H9 (cell line): ENCODE data around the gene TMEM132D. TPM values are rescaled to one million over a fixed set of nuclear protein-coding genes. Genes with fewer than 3 reads are reported as not detected.

Source experiments
- DNase-seq: peaks from one replicate; pipeline ENCODE4 v3.0.0-alpha.2; 2017
- H2AFZ ChIP-seq: one replicate; pipeline ENCODE4 v1.6.1; 2013; ENCODE audit warnings: mild to moderate bottlenecking, low read length, control low read depth, moderate library complexity
- H2AK5ac ChIP-seq: 2 replicates; pipeline ENCODE4 v1.6.1; 2013; ENCODE audit warnings: low read length, control low read depth, mixed read lengths; ENCODE audit not compliant: insufficient read length
- H2BK120ac ChIP-seq: one replicate; pipeline ENCODE4 v1.6.1; 2013; ENCODE audit warnings: low read depth, mild to moderate bottlenecking, low read length, control low read depth, inconsistent platforms; ENCODE audit not compliant: poor library complexity, severe bottlenecking
- H2BK12ac ChIP-seq: 2 replicates; pipeline ENCODE4 v1.6.1; 2013; ENCODE audit warnings: low read length, control low read depth, mixed read lengths, low read depth; ENCODE audit not compliant: insufficient read length
- H2BK15ac ChIP-seq: 2 replicates; pipeline ENCODE4 v1.6.1; 2013; ENCODE audit warnings: low read depth, low read length, control low read depth
- H2BK20ac ChIP-seq: one replicate; pipeline ENCODE4 v1.6.1; 2013; ENCODE audit warnings: low read depth, mild to moderate bottlenecking, low read length, control low read depth, inconsistent platforms; ENCODE audit not compliant: poor library complexity, severe bottlenecking
- H2BK5ac ChIP-seq: 2 replicates; pipeline ENCODE4 v1.6.1; 2013; ENCODE audit warnings: low read length, control low read depth, mixed read lengths; ENCODE audit not compliant: insufficient read length
- H3K14ac ChIP-seq: 2 replicates; pipeline ENCODE4 v1.6.1; 2013; ENCODE audit warnings: low read length, control low read depth; ENCODE audit not compliant: insufficient read depth
- H3K18ac ChIP-seq: 2 replicates; pipeline ENCODE4 v1.6.1; 2013; ENCODE audit warnings: low read depth, mild to moderate bottlenecking, mixed read lengths, low read length, control low read depth; ENCODE audit not compliant: insufficient read length
- H3K23ac ChIP-seq: 2 replicates; pipeline ENCODE4 v1.6.1; 2013; ENCODE audit warnings: low read length, control low read depth, mixed read lengths, low read depth; ENCODE audit not compliant: insufficient read length
- H3K23me2 ChIP-seq: 2 replicates; pipeline ENCODE4 v1.6.1; 2013; ENCODE audit warnings: low read depth, mild to moderate bottlenecking, mixed read lengths, low read length, control low read depth; ENCODE audit not compliant: insufficient read length, poor library complexity, severe bottlenecking
- H3K27ac ChIP-seq: 2 replicates; pipeline ENCODE4 v1.5.1; 2013; ENCODE audit warnings: low read length, control low read depth, mixed read lengths, low read depth; ENCODE audit not compliant: insufficient read length
- H3K27me3 ChIP-seq: 2 replicates; pipeline ENCODE4 v1.6.1; 2013; ENCODE audit warnings: low read length, control low read depth, inconsistent platforms; ENCODE audit not compliant: insufficient read depth
- H3K4ac ChIP-seq: 2 replicates; pipeline ENCODE4 v1.6.1; 2013; ENCODE audit warnings: low read depth, mild to moderate bottlenecking, control low read depth, inconsistent platforms, low read length, moderate library complexity
- H3K4me1 ChIP-seq: 2 replicates; pipeline ENCODE4 v1.6.1; 2013; ENCODE audit warnings: low read length, control low read depth, inconsistent platforms; ENCODE audit not compliant: insufficient read depth
- H3K4me2 ChIP-seq: 2 replicates; pipeline ENCODE4 v1.6.1; 2013; ENCODE audit warnings: low read length, control low read depth, mixed read lengths; ENCODE audit not compliant: insufficient read length, insufficient read depth
- H3K56ac ChIP-seq: 2 replicates; pipeline ENCODE4 v1.6.1; 2013; ENCODE audit warnings: low read depth, mild to moderate bottlenecking, mixed read lengths, low read length, control low read depth; ENCODE audit not compliant: insufficient read length
- H3K79me1 ChIP-seq: 2 replicates; pipeline ENCODE4 v1.6.1; 2013; ENCODE audit warnings: low read depth, mild to moderate bottlenecking, moderate library complexity, low read length, control low read depth, inconsistent platforms; ENCODE audit not compliant: insufficient read depth, poor library complexity, severe bottlenecking
- H3K79me2 ChIP-seq: 2 replicates; pipeline ENCODE4 v1.6.1; 2013; ENCODE audit warnings: low read length, control low read depth, inconsistent platforms; ENCODE audit not compliant: insufficient read depth
- H3K9ac ChIP-seq: 2 replicates; pipeline ENCODE4 v1.6.1; 2013; ENCODE audit warnings: low read length, control low read depth, mixed read lengths; ENCODE audit not compliant: insufficient read length; ENCODE audit errors: extremely low read depth
- H3K9me3 ChIP-seq: one replicate; pipeline ENCODE4 v1.6.1; 2013; ENCODE audit warnings: low read depth, low read length, inconsistent platforms; ENCODE audit not compliant: control insufficient read depth
- H3T11ph ChIP-seq: one replicate; pipeline ENCODE4 v1.6.1; 2013; ENCODE audit warnings: mild to moderate bottlenecking, low read length, control low read depth, inconsistent platforms
- H4K20me1 ChIP-seq: one replicate; pipeline ENCODE4 v1.6.1; 2013; ENCODE audit not compliant: control insufficient read depth, insufficient read length, insufficient read depth
- H4K5ac ChIP-seq: 2 replicates; pipeline ENCODE4 v1.6.1; 2013; ENCODE audit warnings: low read depth, mild to moderate bottlenecking, mixed read lengths, low read length, control low read depth; ENCODE audit not compliant: insufficient read length
- H4K8ac ChIP-seq: replicated peaks from 2 replicates; pipeline ENCODE4 v1.6.1; 2013; ENCODE audit warnings: low read length, control low read depth, mixed read lengths, low read depth; ENCODE audit not compliant: insufficient read length
- H4K91ac ChIP-seq: 2 replicates; pipeline ENCODE4 v1.6.1; 2013; ENCODE audit warnings: low read depth, mild to moderate bottlenecking, moderate library complexity, mixed read lengths, low read length, control low read depth; ENCODE audit not compliant: insufficient read length
- H3K27ac Mint-ChIP-seq, 3 experiments: 2 replicates in 2 of 3; 3 replicates in 1 of 3; pipeline ENCODE4 v1.8.0; 2020 to 2021; ENCODE audit warnings: mixed read lengths in 3 of 3, mild to moderate bottlenecking in 1 of 3, moderate library complexity in 1 of 3
- H3K27me3 Mint-ChIP-seq: 2 replicates; pipeline ENCODE4 v1.8.0; 2021; ENCODE audit warnings: low read depth, mild to moderate bottlenecking, moderate library complexity, mixed read lengths
- H3K36me3 Mint-ChIP-seq, 3 experiments: 2 replicates in 2 of 3; 3 replicates in 1 of 3; pipeline ENCODE4 v1.8.0; 2020 to 2021; ENCODE audit warnings: low read depth in 3 of 3, mixed read lengths in 3 of 3; ENCODE audit not compliant: insufficient read depth in 1 of 3
- H3K4me1 Mint-ChIP-seq, 2 experiments: 2 replicates each; pipeline ENCODE4 v1.8.0; 2020; ENCODE audit warnings: mixed read lengths in 2 of 2
- H3K4me3 Mint-ChIP-seq, 2 experiments: 2 replicates in 1 of 2; 3 replicates in 1 of 2; pipeline ENCODE4 v1.8.0; 2020 to 2021; ENCODE audit warnings: mild to moderate bottlenecking in 2 of 2, mixed read lengths in 2 of 2, moderate library complexity in 1 of 2
- H3K9me3 Mint-ChIP-seq, 2 experiments: 2 replicates in 1 of 2; 3 replicates in 1 of 2; pipeline ENCODE4 v1.8.0; 2020; ENCODE audit warnings: mild to moderate bottlenecking in 2 of 2, mixed read lengths in 2 of 2, moderate library complexity in 1 of 2
- CTCF ChIP-seq: fragments of 200-600 bp; sonication (generic); conservative IDR thresholded peaks from 3 replicates; pipeline ENCODE4 v1.8.0; 2021; ENCODE audit warnings: antibody characterized with exemption, mild to moderate bottlenecking
- WGBS: extraction: QIAGEN DNeasy Blood & Tissue Kit; methylation state at CpG from one replicate; pipeline ENCODE4 v1.1.7; 2013; ENCODE audit warnings: missing lambda C conversion rate, low lambda C conversion rate, mixed read lengths; ENCODE audit not compliant: insufficient read length; ENCODE audit errors: extremely low coverage; 5-methylcytosine and 5-hydroxymethylcytosine counted together
- total RNA-seq: library from RNA; stranded (reverse); gene quantifications from 2 replicates; pipeline ENCODE4 v1.2.1, GENCODE V29; 2021

Gene TMEM132D
- total RNA-seq, 1 experiment from 2014 or later = 6.1 TPM

GRCh38 chr12:129779033-129779432, 124.8 kb downstream of the TMEM132D start:
- H3K4me1 ChIP-seq = peaks cover 9% of the 10 kb centered on the region
- Mint-ChIP-seq H3K27ac (peak overlapping the region in 1 of 3 experiments; percentile 26; a peak in 2 of 7 replicates), H3K4me1 (peaks cover 32 to 57% of the 10 kb centered on the region in 2 experiments), H3K4me3 (no peak overlapping the region), H3K9me3 (no peaks in the 10 kb centered on the region), H3K36me3 (peaks cover 0 to 6% (median 3%) of the 10 kb centered on the region in 3 experiments; a peak in 5 of 7 replicates), H3K27me3 (no peaks in the 10 kb centered on the region)
- H2AK5ac ChIP-seq = no peak overlapping the region
- H4K91ac ChIP-seq = no peak overlapping the region
- no CpG with 5 or more reads among the region's 5 CpGs for WGBS
- no peak overlapping the region for H2BK5ac ChIP-seq
- no peaks in the 10 kb centered on the region; the same call in 1 of the 2 replicates for H3K79me2 ChIP-seq
- H3K4me2 ChIP-seq = no peak overlapping the region
- H3K23me2 ChIP-seq = no peaks in the 10 kb centered on the region
- no peak overlapping the region for H3K27ac ChIP-seq
- no peak overlapping the region for H2AFZ ChIP-seq
- no peaks in the 10 kb centered on the region for H3K79me1 ChIP-seq
- H2BK20ac ChIP-seq = no peak overlapping the region
- no peak for TF ChIP-seq CTCF
- no peaks in the 10 kb centered on the region for H3K27me3 ChIP-seq
- DNase-seq = peak; percentile 49
- H3K56ac ChIP-seq = no peak overlapping the region
- no peak overlapping the region for H3K18ac ChIP-seq
- no peak overlapping the region for H3K23ac ChIP-seq
- H2BK120ac ChIP-seq = no peak overlapping the region
- no peak overlapping the region for H4K5ac ChIP-seq
- no peaks in the 10 kb centered on the region for H4K20me1 ChIP-seq
- H3K14ac ChIP-seq = no peak overlapping the region
- no peaks in the 10 kb centered on the region for H3K9me3 ChIP-seq
- no peak overlapping the region for H3T11ph ChIP-seq
- H3K4ac ChIP-seq = no peak overlapping the region
- H3K9ac ChIP-seq = no peak overlapping the region
- H2BK15ac ChIP-seq = no peak overlapping the region
- H4K8ac ChIP-seq = no peak overlapping the region
- H2BK12ac ChIP-seq = no peak overlapping the region
